WTC11 (cell line): ENCODE data around the gene CXorf51A. TPM values are rescaled to one million over a fixed set of nuclear protein-coding genes. Genes with fewer than 3 reads are reported as not detected.
"Not testable (repeated sequence)": the region's sequence is repeated elsewhere in the genome, so short reads cannot be mapped to it uniquely, and the experiment has no call there.

Experiments
- ATAC-seq: fragments of 200-7000 bp; cut with Tn5 transposase; 2 replicates; pipeline ENCODE4 v1.10.0; 2021; ENCODE audit warnings: mild to moderate bottlenecking, moderate library complexity
- Bru-seq: library from RNA; stranded (reverse); fragments of 400-500 nt; gene quantifications from one replicate; lab custom pipeline; 2021; lab: Mats Ljungman, UMichigan
- CTCF ChIA-PET: fragments of 300-600 bp; sonication (Branson Sonifier 250); formaldehyde crosslinking; loops from one replicate; lab custom pipeline; 2021; ENCODE audit warnings: antibody characterized with exemption; lab: Charles Lee
- POLR2A ChIA-PET: fragments of 350-600 bp; sonication (Branson Sonifier 250); formaldehyde crosslinking; loops from one replicate; lab custom pipeline; 2021; ENCODE audit warnings: antibody characterized with exemption; lab: Charles Lee
- DNase-seq: peaks from one replicate; pipeline ENCODE4 v3.0.0; 2021; ENCODE audit warnings: low spot score
- H3K27ac Mint-ChIP-seq: 2 replicates; pipeline ENCODE4 v1.8.0; 2021; ENCODE audit warnings: mixed read lengths
- H3K27me3 Mint-ChIP-seq: 2 replicates; pipeline ENCODE4 v1.8.0; 2021; ENCODE audit warnings: low read depth, mild to moderate bottlenecking, moderate library complexity, mixed read lengths
- H3K36me3 Mint-ChIP-seq: 2 replicates; pipeline ENCODE4 v1.8.0; 2021; ENCODE audit warnings: mixed read lengths
- H3K4me1 Mint-ChIP-seq: 2 replicates; pipeline ENCODE4 v1.8.0; 2022; ENCODE audit warnings: mixed read lengths
- H3K4me3 Mint-ChIP-seq: 2 replicates; pipeline ENCODE4 v1.8.0; 2021; ENCODE audit warnings: mild to moderate bottlenecking, moderate library complexity, mixed read lengths
- H3K9me3 Mint-ChIP-seq: 2 replicates; pipeline ENCODE4 v1.8.0; 2021; ENCODE audit warnings: mixed read lengths
- AR ChIP-seq: fragments of 250-450 bp; sonication (Bioruptor Pico); IDR thresholded peaks from 2 replicates; pipeline ENCODE4 v1.9.0; 2021; ENCODE audit warnings: mild to moderate bottlenecking
- ATF1 ChIP-seq: sonication (generic); formaldehyde crosslinking; IDR thresholded peaks from 2 replicates; pipeline ENCODE4 v1.8.1; 2023; ENCODE audit warnings: mild to moderate bottlenecking, moderate library complexity, missing genetic modification reagents
- CBFB ChIP-seq: sonication (generic); formaldehyde crosslinking; IDR thresholded peaks from 2 replicates; pipeline ENCODE4 v1.8.1; 2022; ENCODE audit warnings: mild to moderate bottlenecking, low read depth, missing genetic modification reagents
- CDX4 ChIP-seq: fragments of 250-450 bp; sonication (Bioruptor Pico); IDR thresholded peaks from 2 replicates; pipeline ENCODE4 v1.9.0; 2021; ENCODE audit warnings: moderate library complexity, mild to moderate bottlenecking, inconsistent platforms, borderline replicate concordance
- CTCF ChIP-seq: fragments of 200-600 bp; IDR thresholded peaks from 2 replicates; pipeline ENCODE4 v1.8.0; 2022; ENCODE audit warnings: antibody characterized with exemption
- ELF4 ChIP-seq: sonication (generic); formaldehyde crosslinking; IDR thresholded peaks from 2 replicates; pipeline ENCODE4 v1.8.1; 2022; ENCODE audit warnings: low read depth, mild to moderate bottlenecking, moderate library complexity, missing genetic modification reagents
- FOXP1 ChIP-seq: sonication (generic); formaldehyde crosslinking; IDR thresholded peaks from 2 replicates; pipeline ENCODE4 v1.8.0; 2022; ENCODE audit warnings: missing genetic modification reagents, mild to moderate bottlenecking, moderate library complexity, borderline replicate concordance
- GRHL2 ChIP-seq: fragments of 250-450 bp; sonication (Bioruptor Pico); IDR thresholded peaks from 2 replicates; pipeline ENCODE4 v1.8.0; 2022; ENCODE audit warnings: mild to moderate bottlenecking, moderate library complexity; ENCODE audit not compliant: insufficient replicate concordance, severe bottlenecking
- GTF2I ChIP-seq: fragments of 250-450 bp; sonication (Bioruptor Pico); conservative IDR thresholded peaks from 2 replicates; pipeline ENCODE4 v1.4.0; 2021; ENCODE audit warnings: mild to moderate bottlenecking
- KAT7 ChIP-seq: sonication (generic); formaldehyde crosslinking; IDR thresholded peaks from 2 replicates; pipeline ENCODE4 v1.8.1; 2023; ENCODE audit warnings: missing genetic modification reagents, mild to moderate bottlenecking, borderline replicate concordance
- MYBL2 ChIP-seq: sonication (generic); formaldehyde crosslinking; IDR thresholded peaks from 2 replicates; pipeline ENCODE4 v1.8.1; 2023; ENCODE audit warnings: mild to moderate bottlenecking, moderate library complexity, missing genetic modification reagents
- SMAD4 ChIP-seq: sonication (generic); formaldehyde crosslinking; IDR thresholded peaks from 2 replicates; pipeline ENCODE4 v1.8.0; 2022; ENCODE audit warnings: mild to moderate bottlenecking, missing genetic modification reagents
- TCF7 ChIP-seq: sonication (generic); formaldehyde crosslinking; IDR thresholded peaks from 2 replicates; pipeline ENCODE4 v1.8.0; 2022; ENCODE audit warnings: mild to moderate bottlenecking, low read depth, missing genetic modification reagents, moderate library complexity
- TEAD4 ChIP-seq: sonication (generic); formaldehyde crosslinking; IDR thresholded peaks from 2 replicates; pipeline ENCODE4 v1.8.0; 2022; ENCODE audit warnings: mild to moderate bottlenecking, missing genetic modification reagents
- ZNF138 ChIP-seq: sonication (generic); formaldehyde crosslinking; conservative IDR thresholded peaks from 2 replicates; pipeline ENCODE4 v1.8.1; 2022; ENCODE audit warnings: mild to moderate bottlenecking, moderate library complexity, missing genetic modification reagents
- long read RNA-seq, 3 experiments: library from RNA in 1 of 3; library from capped mRNA in 1 of 3; library from polyadenylated mRNA in 1 of 3; unstranded in 2 of 3; stranded (forward) in 1 of 3; transcript quantifications; one replicate each; pipeline ENCODE4 v2.0.0, GENCODE V29; 2021
- total RNA-seq: library from RNA; stranded (reverse); gene quantifications from 3 replicates; pipeline ENCODE4 v1.2.3, GENCODE V29; 2021
- TF ChIP-seq, protein P1 (sequence below): sonication (generic); formaldehyde crosslinking; IDR thresholded peaks from 2 replicates; pipeline ENCODE4 v1.8.0; 2023; ENCODE audit warnings: missing genetic modification reagents, mild to moderate bottlenecking, borderline replicate concordance
- TF ChIP-seq, protein P2 (sequence below): sonication (generic); formaldehyde crosslinking; IDR thresholded peaks from 2 replicates; pipeline ENCODE4 v1.8.0; 2022; ENCODE audit warnings: missing genetic modification reagents
- TF ChIP-seq, protein P3 (sequence below): sonication (generic); formaldehyde crosslinking; conservative IDR thresholded peaks from 2 replicates; pipeline ENCODE4 v1.8.1; 2023; ENCODE audit warnings: mild to moderate bottlenecking, low read depth, missing genetic modification reagents, moderate library complexity

Gene CXorf51A
- total RNA-seq (not detected in 3 replicates), Bru-seq, nascent RNA (not detected)
- long read RNA-seq, experiment 1, result 0 reads
- long read RNA-seq, experiment 2, result 0 reads
- long read RNA-seq, experiment 3, result 0 reads

DNA sequence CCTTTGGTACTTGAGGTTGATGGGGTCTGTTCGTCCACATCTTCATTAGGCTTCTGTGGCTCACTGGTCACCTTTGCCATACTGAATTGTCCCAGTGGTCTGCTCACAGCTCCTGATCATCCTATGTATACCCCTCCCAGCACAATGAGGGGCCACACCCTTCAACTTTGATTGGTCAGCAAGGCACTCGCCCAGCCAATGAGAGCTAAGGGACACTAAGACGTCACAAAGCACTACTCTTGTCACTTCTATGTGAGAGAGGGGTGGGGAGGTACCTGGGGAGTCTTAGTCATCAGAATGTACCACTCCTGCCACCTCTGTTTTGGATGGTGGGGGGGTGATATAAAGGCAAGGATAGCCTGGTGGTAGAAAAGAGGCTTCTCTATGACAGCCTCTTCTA, at the start of gene CXorf51A:
CXorf51A (minus strand) TSS at position 101 of the 400 bp plus-strand sequence; CDS start at position 80, 21 bp downstream.
- H3K27ac Mint-ChIP-seq, H3K27me3 Mint-ChIP-seq, H3K4me3 Mint-ChIP-seq, H3K4me1 Mint-ChIP-seq, ATAC-seq, H3K9me3 Mint-ChIP-seq, POLR2A ChIA-PET, DNase-seq, H3K36me3 Mint-ChIP-seq, CTCF ChIA-PET: not testable (repeated sequence)

- CTCF ChIA-PET, result no interaction called here
- ATAC-seq (no peak), DNase-seq (no peak)
- H3K27ac Mint-ChIP-seq, result no peak overlapping the region
- POLR2A ChIA-PET, result no interaction called here
- H3K36me3 Mint-ChIP-seq, result peaks cover 4% of the 10 kb centered on the region
- peaks cover 8% of the 10 kb centered on the region for H3K9me3 Mint-ChIP-seq
- no peaks in the 10 kb centered on the region for H3K27me3 Mint-ChIP-seq
- no peak overlapping the region for H3K4me3 Mint-ChIP-seq
- no peaks in the 10 kb centered on the region for H3K4me1 Mint-ChIP-seq
- TF ChIP-seq KAT7, result no peak
- TF ChIP-seq CDX4, result no peak
- no peak for TF ChIP-seq GRHL2
- TF ChIP-seq ATF1 (CRISPR knock-in tag), result no peak
- no peak for TF ChIP-seq FOXP1 (CRISPR knock-in tag)
- no peak for TF ChIP-seq ZNF138 (CRISPR knock-in tag)
- no peak for TF ChIP-seq TEAD4
- TF ChIP-seq, protein P1, sequence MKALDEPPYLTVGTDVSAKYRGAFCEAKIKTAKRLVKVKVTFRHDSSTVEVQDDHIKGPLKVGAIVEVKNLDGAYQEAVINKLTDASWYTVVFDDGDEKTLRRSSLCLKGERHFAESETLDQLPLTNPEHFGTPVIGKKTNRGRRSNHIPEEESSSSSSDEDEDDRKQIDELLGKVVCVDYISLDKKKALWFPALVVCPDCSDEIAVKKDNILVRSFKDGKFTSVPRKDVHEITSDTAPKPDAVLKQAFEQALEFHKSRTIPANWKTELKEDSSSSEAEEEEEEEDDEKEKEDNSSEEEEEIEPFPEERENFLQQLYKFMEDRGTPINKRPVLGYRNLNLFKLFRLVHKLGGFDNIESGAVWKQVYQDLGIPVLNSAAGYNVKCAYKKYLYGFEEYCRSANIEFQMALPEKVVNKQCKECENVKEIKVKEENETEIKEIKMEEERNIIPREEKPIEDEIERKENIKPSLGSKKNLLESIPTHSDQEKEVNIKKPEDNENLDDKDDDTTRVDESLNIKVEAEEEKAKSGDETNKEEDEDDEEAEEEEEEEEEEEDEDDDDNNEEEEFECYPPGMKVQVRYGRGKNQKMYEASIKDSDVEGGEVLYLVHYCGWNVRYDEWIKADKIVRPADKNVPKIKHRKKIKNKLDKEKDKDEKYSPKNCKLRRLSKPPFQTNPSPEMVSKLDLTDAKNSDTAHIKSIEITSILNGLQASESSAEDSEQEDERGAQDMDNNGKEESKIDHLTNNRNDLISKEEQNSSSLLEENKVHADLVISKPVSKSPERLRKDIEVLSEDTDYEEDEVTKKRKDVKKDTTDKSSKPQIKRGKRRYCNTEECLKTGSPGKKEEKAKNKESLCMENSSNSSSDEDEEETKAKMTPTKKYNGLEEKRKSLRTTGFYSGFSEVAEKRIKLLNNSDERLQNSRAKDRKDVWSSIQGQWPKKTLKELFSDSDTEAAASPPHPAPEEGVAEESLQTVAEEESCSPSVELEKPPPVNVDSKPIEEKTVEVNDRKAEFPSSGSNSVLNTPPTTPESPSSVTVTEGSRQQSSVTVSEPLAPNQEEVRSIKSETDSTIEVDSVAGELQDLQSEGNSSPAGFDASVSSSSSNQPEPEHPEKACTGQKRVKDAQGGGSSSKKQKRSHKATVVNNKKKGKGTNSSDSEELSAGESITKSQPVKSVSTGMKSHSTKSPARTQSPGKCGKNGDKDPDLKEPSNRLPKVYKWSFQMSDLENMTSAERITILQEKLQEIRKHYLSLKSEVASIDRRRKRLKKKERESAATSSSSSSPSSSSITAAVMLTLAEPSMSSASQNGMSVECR (CRISPR knock-in tag), result no peak
- TF ChIP-seq AR (CRISPR knock-in tag), result no peak
- TF ChIP-seq CBFB, result no peak
- TF ChIP-seq, protein P2, sequence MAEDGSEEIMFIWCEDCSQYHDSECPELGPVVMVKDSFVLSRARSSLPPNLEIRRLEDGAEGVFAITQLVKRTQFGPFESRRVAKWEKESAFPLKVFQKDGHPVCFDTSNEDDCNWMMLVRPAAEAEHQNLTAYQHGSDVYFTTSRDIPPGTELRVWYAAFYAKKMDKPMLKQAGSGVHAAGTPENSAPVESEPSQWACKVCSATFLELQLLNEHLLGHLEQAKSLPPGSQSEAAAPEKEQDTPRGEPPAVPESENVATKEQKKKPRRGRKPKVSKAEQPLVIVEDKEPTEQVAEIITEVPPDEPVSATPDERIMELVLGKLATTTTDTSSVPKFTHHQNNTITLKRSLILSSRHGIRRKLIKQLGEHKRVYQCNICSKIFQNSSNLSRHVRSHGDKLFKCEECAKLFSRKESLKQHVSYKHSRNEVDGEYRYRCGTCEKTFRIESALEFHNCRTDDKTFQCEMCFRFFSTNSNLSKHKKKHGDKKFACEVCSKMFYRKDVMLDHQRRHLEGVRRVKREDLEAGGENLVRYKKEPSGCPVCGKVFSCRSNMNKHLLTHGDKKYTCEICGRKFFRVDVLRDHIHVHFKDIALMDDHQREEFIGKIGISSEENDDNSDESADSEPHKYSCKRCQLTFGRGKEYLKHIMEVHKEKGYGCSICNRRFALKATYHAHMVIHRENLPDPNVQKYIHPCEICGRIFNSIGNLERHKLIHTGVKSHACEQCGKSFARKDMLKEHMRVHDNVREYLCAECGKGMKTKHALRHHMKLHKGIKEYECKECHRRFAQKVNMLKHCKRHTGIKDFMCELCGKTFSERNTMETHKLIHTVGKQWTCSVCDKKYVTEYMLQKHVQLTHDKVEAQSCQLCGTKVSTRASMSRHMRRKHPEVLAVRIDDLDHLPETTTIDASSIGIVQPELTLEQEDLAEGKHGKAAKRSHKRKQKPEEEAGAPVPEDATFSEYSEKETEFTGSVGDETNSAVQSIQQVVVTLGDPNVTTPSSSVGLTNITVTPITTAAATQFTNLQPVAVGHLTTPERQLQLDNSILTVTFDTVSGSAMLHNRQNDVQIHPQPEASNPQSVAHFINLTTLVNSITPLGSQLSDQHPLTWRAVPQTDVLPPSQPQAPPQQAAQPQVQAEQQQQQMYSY (CRISPR knock-in tag), result no peak
- TF ChIP-seq ELF4 (CRISPR knock-in tag), result no peak
- no peak for TF ChIP-seq CTCF
- TF ChIP-seq, protein P3, sequence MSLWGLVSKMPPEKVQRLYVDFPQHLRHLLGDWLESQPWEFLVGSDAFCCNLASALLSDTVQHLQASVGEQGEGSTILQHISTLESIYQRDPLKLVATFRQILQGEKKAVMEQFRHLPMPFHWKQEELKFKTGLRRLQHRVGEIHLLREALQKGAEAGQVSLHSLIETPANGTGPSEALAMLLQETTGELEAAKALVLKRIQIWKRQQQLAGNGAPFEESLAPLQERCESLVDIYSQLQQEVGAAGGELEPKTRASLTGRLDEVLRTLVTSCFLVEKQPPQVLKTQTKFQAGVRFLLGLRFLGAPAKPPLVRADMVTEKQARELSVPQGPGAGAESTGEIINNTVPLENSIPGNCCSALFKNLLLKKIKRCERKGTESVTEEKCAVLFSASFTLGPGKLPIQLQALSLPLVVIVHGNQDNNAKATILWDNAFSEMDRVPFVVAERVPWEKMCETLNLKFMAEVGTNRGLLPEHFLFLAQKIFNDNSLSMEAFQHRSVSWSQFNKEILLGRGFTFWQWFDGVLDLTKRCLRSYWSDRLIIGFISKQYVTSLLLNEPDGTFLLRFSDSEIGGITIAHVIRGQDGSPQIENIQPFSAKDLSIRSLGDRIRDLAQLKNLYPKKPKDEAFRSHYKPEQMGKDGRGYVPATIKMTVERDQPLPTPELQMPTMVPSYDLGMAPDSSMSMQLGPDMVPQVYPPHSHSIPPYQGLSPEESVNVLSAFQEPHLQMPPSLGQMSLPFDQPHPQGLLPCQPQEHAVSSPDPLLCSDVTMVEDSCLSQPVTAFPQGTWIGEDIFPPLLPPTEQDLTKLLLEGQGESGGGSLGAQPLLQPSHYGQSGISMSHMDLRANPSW, result no peak
- no peak for TF ChIP-seq SMAD4 (CRISPR knock-in tag)
- TF ChIP-seq TCF7 (CRISPR knock-in tag), result no peak
- no peak for TF ChIP-seq GTF2I
- no peak for TF ChIP-seq MYBL2 (CRISPR knock-in tag)
Measured at GRCh38 chrX:146863566-146863965, 49.0 kb upstream of the CXorf51A start.
